Esophagus squamous epithelium (tissue), 5 donors: ENCODE measurements around the gene FAM90A1. TPM values are rescaled to one million over a fixed set of nuclear protein-coding genes. Genes with fewer than 3 reads are reported as not detected.
"Not testable (repeated sequence)": the region's sequence is repeated elsewhere in the genome, so short reads cannot be mapped to it uniquely, and the experiment has no call there.

Source experiments
- DNase-seq: peaks from one replicate; lab custom pipeline; 2025; lab: John Stamatoyannopoulos, UW
- H3K27ac ChIP-seq, 4 donors: fragments of 200-600 bp; sonication (generic); one replicate each; pipeline ENCODE4 v1.5.1; 2016 to 2019; ENCODE audit warnings: mild to moderate bottlenecking in 1 of 4
- H3K27me3 ChIP-seq, 4 donors: fragments of 200-600 bp; sonication (generic); 1 replicate in 3 of 4; 2 replicates in 1 of 4; pipeline versions ENCODE4 v1.5.1 to v1.6.0; 2017 to 2021; ENCODE audit warnings: antibody characterized with exemption in 1 of 4
- H3K36me3 ChIP-seq, 3 donors: fragments of 200-600 bp; sonication (generic); one replicate each; pipeline ENCODE4 v1.5.1; 2016 to 2019
- H3K4me1 ChIP-seq, 3 donors: fragments of 200-600 bp; sonication (generic); one replicate each; pipeline ENCODE4 v1.5.1; 2017 to 2019
- H3K4me3 ChIP-seq, 4 donors: fragments of 200-600 bp; sonication (generic); 1 replicate in 3 of 4; 2 replicates in 1 of 4; pipeline ENCODE4 v1.5.1; 2016 to 2019; ENCODE audit warnings: mild to moderate bottlenecking in 2 of 4, moderate library complexity in 1 of 4
- H3K9me3 ChIP-seq, 3 donors: fragments of 200-600 bp; sonication (generic); one replicate each; pipeline ENCODE4 v1.5.1; 2016 to 2019
- WGBS, 2 donors: methylation state at CpG; one replicate each; pipeline ENCODE4 v1.1.5; 2018; 5-methylcytosine and 5-hydroxymethylcytosine counted together
- intact Hi-C: fragments of 100-400 bp; cut with DNase I; formaldehyde crosslinking; loops from one replicate; pipeline ENCODE4 v1.15.0; 2022
- total RNA-seq, 4 donors: library from RNA; depleted of rRNA; stranded (reverse); fragments of >200 nt; gene quantifications; one replicate each; pipeline ENCODE4 v1.1.0, GENCODE V29; 2016
- donor health status: DM: yes; HTN: yes; CAD: no.

FAM90A1 gene, protein sequence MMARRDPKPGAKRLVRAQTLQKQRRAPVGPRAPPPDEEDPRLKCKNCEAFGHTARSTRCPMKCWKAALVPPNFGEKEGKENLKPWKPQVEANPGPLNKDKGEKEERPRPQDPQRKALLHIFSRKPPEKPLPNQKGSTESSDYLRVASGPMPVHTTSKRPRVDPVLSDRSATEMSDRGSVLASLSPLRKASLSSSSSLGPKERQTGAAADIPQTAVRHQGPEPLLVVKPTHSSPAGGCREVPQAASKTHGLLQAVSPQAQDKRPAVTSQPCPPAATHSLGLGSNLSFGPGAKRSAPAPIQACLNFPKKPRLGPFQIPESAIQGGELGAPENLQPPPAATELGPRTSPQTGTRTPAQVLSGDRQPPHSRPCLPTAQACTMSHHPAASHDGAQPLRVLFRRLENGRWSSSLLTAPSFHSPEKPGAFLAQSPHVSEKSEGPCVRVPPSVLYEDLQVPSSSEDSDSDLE
- under 1 TPM in 2 of 4 donors, not detected in 2; 0.18 to 0.64 TPM for total RNA-seq

DNA sequence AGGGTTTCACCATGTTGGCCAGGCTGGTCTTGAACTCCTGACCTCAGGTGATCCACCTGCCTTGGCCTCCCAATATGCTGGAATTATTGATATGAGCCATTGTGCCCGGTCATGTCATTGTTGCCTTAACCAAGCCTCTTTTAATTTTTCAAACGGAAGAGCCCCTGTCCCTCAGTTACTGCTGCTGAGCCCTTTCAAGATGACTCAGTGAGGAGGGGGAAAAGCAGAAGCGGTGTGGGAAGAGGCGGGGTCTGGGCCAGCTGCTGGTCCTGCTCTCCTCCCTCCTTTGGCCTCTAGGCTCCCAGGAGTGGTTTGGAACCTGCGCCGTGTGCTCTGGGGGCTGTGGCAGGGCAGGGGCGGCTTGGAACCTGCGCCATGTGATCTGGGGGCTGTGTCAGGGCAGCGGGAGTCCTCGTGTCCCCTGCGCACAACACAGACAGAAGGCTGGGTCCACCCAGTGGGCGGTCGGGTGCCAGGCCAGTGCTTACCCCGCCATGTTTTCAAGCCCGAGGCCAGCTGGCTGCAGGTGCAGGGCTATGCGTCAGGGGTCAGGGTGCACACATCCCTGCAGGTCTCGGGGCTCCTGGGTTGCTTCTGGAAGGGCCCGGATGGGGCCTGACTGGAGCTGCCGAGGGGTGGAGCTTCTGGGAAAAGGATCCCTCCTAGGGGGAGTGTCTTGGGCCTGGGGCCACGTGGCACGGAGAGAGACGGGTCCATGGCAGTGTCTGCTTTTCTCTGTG lies at the start of gene FAM90A1:
Gene FAM90A1, minus strand, starts transcription at position 627 of the 740 bp plus-strand sequence. CDS start 2,786 bp downstream, outside the sequence.
- DNase-seq, H3K27me3 ChIP-seq, H3K4me1 ChIP-seq, H3K36me3 ChIP-seq, intact Hi-C loops, H3K9me3 ChIP-seq: not testable (repeated sequence)
- 32 to 81% methylated on average over 9 to 11 of the region's 22 CpGs for WGBS, 2 donors
- Histone ChIP-seq H3K4me3 (peak within 1 kb of the TSS; percentile 27 to 50 (median 40)), H3K27ac (peak within 1 kb of the TSS in 2 of 4 donors; percentile 5 to 41)

DNA sequence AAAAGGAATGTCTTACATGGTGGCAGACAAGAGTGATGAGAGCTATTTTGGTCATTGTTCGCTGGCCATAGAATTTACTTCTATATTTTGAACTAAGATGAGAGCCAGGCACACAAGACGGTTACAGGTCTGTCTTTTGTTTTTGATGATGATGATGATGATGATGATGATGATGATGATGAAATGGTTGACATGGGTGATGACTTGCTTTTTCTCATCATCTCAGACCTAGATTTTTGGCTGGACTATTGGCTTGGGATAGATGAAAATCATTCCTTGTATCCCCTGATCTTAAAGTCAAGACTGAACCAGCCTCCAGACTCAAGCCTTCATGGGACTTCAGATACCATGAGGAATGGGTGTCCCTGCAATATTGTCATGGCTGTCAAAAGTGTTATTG lies 49.0 kb upstream of the FAM90A1 start:
- H3K4me3 ChIP-seq, H3K36me3 ChIP-seq, H3K27ac ChIP-seq, H3K9me3 ChIP-seq, intact Hi-C loops, DNase-seq, H3K4me1 ChIP-seq, H3K27me3 ChIP-seq: not testable (repeated sequence)
- WGBS, 2 donors = 100% methylated on average over 1 of the region's 2 CpGs

DNA sequence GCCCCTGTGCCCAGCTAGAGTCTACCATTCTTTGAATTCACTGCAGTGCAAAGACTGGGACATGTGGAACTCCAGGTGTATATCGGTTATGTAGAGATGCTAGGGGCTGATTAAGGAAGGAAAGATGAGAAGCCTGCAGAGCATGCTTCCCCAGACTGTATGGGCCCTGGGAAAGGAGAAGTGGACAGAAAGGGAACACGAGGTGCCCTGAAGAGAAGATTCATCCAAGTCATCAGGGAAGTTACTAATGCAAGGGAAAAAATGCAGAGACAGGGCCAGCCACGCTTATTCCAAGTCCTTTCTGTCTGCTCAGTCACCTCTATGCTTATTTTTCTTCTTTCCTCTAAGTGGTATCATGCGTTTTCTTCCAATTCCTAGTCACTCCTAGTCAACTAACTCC lies 39.3 kb upstream of the FAM90A1 start:
- H3K27ac ChIP-seq, intact Hi-C loops: not testable (repeated sequence)

DNA sequence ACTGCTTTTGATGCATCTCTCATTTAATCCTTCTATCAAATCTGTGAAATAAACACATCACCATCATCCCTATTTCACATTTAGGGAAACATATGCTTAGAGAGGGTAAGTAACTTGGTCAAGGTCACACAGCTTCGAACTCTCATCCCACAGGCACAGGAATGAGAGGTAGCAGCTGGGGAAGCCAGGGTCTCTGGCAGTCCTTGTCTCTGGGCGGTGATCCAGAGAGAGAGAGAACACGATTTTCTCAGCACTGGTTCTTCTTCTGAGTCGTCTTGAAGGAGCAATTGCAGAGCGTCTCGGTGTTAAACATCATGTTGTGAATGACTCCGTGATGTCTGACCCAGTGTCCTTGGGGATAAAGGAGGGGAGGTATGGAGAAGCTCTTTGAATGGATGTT lies 36.8 kb upstream of the FAM90A1 start:
- DNase-seq, H3K36me3 ChIP-seq, H3K27me3 ChIP-seq, H3K27ac ChIP-seq, H3K4me3 ChIP-seq, H3K9me3 ChIP-seq, intact Hi-C loops, H3K4me1 ChIP-seq: not testable (repeated sequence)
- WGBS, 2 donors = 79% methylated on average over 3 to 6 of the region's 7 CpGs

More for the DNA sequence above, 39.3 kb upstream of the FAM90A1 start:
- 62 to 67% methylated on average over 4 of the region's 4 CpGs for WGBS, 2 donors
- H3K9me3 ChIP-seq, H3K27me3 ChIP-seq, H3K36me3 ChIP-seq, DNase-seq, H3K4me3 ChIP-seq, H3K4me1 ChIP-seq: not testable (repeated sequence)

DNA sequence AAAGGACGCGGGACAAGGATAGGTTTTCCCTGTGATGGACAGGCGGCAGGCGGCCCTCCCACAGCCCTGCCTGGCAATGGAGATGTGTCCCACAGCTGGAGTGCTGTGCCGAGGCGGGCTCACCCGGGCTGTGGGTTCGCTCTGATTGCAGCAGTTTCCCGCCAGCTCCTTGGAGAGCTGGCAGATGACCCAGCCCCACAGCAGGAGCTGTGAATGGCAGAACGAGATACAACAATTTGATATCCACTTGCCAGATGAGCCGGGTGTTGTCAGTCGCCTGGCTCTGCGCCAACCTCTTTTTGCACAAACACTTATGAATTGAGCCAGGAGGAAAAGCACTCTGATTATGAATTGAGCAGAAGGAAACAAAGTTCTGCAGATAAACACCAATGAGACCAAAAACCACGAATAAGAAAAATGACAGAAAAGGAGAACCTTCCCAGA lies 33.7 kb upstream of the FAM90A1 start:
- DNase-seq, H3K36me3 ChIP-seq, H3K27me3 ChIP-seq, H3K27ac ChIP-seq, H3K4me1 ChIP-seq, H3K4me3 ChIP-seq, intact Hi-C loops, H3K9me3 ChIP-seq: not testable (repeated sequence)
- 40 to 50% methylated on average over 1 to 5 of the region's 14 CpGs for WGBS, 2 donors

DNA sequence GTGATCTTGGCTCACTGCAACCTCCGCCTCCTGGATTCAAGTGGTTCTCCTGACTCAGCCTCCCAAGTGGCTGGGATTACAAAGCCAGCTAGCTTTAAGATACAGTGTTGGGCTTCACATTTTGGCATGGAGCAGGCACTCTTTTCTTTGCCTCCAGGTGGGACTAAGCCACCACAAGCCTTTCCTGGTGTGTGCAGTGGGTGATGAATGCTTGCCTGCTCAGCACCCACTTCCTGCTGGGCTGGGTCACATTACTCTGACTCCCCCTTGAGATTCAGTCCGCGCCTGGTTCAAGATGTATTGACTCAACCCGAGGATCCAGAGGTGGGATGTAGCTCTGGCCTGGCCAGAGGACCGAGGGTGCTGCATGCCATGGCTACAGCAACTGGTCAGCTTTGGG lies 28.9 kb upstream of the FAM90A1 start:
- H3K27me3 ChIP-seq, H3K4me3 ChIP-seq, DNase-seq, H3K36me3 ChIP-seq, H3K27ac ChIP-seq, H3K4me1 ChIP-seq, intact Hi-C loops, H3K9me3 ChIP-seq: not testable (repeated sequence)
- WGBS, 2 donors = 69% methylated on average over 3 of the region's 5 CpGs; no CpG with 5 or more reads in 1 of the 2 donors

DNA sequence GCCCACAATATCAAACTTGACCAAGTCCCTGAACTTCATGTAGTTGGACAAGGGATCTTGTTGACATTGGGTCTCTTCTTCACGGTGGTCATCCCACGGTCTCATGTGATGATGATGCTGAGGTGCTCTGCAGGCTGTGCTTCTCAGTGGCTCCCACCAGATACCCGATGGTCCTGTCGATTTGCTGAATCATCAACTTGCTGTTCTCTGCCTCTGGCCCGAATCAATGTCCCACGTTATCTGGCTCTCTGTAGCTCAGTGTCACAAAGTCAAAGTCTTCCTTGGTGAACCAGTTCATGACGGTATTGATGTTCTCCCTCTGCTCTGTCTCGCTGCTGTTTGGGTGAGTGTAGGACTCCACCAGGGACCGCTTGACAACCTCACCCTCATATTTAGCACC lies 27.3 kb upstream of the FAM90A1 start:
- H3K27me3 ChIP-seq, H3K27ac ChIP-seq, H3K9me3 ChIP-seq, H3K4me1 ChIP-seq, H3K4me3 ChIP-seq, intact Hi-C loops, DNase-seq, H3K36me3 ChIP-seq: not testable (repeated sequence)
- 84 to 89% methylated on average over 7 to 8 of the region's 9 CpGs for WGBS, 2 donors

DNA sequence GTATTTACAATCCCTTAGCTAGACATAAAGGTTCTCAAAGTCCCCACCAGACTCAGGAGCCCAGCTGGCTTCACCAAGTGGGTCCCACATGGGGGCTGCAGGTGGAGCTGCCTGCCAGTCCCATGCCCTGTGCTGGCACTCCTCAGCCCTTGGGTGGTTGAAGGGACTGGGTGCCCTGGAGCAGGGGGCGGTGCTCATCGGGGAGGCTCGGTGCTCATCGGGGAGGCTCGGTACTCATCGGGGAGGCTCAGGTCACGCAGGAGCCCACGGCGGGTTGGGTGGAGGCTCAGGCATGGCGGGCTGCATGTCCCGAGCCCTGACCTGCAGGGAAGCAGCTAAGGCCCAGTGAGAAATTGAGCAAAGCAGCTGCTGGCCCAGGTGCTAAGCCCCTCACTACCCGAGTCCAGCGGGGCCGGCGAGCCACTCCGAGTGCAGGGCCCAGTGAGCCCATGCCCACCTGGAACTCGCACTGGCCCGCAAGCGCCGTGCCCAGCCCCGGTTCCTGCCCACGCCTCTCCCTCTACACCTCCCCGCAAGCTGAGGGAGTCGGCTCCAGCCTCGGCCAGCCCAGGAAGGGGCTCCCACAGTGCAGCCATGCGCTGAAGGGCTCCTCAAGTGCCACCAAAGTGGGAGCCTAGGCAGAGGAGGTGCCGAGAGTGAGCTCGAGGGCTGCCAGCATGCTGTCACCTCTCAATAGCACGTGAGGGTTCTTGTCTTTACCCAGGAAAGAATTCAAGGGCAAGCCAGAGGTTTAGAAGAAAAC lies 24.8 kb upstream of the FAM90A1 start:
- H3K27me3 ChIP-seq, H3K4me3 ChIP-seq, DNase-seq, H3K27ac ChIP-seq, H3K4me1 ChIP-seq, intact Hi-C loops, H3K9me3 ChIP-seq, H3K36me3 ChIP-seq: not testable (repeated sequence)
- WGBS, 2 donors = 100% methylated on average over 2 of the region's 29 CpGs; no CpG with 5 or more reads in 1 of the 2 donors

DNA sequence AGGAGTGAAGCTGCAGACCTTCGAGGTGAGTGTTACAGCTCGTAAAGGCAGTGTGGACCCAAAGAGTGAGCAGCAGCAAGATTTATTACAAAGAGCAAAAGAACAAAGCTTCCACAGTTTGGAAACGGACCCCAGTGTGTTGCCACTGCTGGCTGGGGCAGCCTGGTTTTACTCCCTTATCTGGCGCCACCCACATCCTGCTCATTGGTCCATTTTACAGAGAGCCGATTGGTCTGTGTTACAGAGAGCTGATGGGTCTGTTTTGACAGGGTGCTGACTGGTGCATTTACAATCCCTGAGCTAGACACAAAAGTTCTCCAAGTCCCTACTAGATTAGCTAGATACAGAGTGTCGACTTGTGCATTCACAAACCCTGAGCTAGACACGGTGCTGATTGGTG lies 24.2 kb upstream of the FAM90A1 start:
- H3K9me3 ChIP-seq, H3K36me3 ChIP-seq, H3K4me3 ChIP-seq, H3K27me3 ChIP-seq, H3K4me1 ChIP-seq, intact Hi-C loops, DNase-seq, H3K27ac ChIP-seq: not testable (repeated sequence)
- 63 to 65% methylated on average over 6 to 7 of the region's 7 CpGs for WGBS, 2 donors

DNA sequence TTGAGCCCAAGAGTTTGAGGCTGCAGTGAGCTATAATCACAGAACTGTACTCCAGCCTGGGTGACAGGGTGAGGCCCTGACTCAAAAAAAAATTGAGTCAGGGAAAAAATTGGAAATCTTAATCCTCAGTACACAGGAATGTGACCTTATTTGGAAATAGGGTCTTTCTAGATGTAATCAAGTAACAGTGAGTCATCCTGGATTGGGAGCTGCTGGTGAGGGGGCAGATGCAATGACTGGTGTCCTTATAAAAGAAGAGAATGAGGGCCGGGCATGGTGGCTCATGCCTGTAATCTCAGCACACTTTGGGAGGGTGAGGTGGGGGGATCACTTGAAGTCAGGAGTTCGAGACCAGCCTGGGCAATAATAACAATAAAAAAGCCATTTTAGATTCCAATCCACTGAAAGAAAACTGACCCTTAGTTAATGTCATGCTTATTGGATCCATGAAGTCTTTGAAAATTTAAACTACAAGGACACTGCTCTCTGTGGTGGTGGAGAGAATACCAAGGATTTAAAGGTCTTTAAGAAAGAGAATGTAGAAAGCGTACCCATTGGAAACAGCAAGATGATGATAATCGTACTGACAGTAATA lies 19.6 kb upstream of the FAM90A1 start:
- H3K9me3 ChIP-seq, DNase-seq, H3K4me3 ChIP-seq, H3K4me1 ChIP-seq, H3K36me3 ChIP-seq, intact Hi-C loops, H3K27me3 ChIP-seq, H3K27ac ChIP-seq: not testable (repeated sequence)
- WGBS, 2 donors = 68 to 82% methylated on average over 4 of the region's 4 CpGs
